Superior temporal gyrus (tissue), 1 donor: ENCODE data around the gene TAS2R60.
"Not testable (repeated sequence)": the region's sequence is repeated elsewhere in the genome, so short reads cannot be mapped to it uniquely, and the experiment has no call there.

Experiments used
- DNase-seq: peaks from one replicate; pipeline ENCODE4 v3.0.0-alpha.2; 2016; ENCODE audit errors: extremely low spot score

TAS2R60 gene, protein sequence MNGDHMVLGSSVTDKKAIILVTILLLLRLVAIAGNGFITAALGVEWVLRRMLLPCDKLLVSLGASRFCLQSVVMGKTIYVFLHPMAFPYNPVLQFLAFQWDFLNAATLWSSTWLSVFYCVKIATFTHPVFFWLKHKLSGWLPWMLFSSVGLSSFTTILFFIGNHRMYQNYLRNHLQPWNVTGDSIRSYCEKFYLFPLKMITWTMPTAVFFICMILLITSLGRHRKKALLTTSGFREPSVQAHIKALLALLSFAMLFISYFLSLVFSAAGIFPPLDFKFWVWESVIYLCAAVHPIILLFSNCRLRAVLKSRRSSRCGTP

DNA sequence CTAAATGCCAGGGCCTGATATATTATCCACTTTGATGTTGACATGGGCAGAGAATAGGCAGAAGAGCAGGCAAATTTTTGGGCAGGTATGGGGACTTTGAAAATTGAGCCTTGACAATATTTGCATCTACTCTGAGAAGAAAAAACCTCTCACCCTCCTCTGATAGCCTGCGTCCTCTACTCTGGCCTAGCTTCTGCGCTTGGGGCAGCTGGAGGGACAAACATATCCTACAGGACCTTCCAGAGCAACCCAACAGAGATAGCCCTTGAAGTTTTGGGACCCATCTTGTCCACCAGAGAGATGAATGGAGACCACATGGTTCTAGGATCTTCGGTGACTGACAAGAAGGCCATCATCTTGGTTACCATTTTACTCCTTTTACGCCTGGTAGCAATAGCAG, at the start of gene TAS2R60:
TSS of gene TAS2R60 (plus strand) at position 301 of the 400 bp plus-strand sequence. CDS start at position 301, 0 bp downstream.
- DNase-seq, result no peak

DNA sequence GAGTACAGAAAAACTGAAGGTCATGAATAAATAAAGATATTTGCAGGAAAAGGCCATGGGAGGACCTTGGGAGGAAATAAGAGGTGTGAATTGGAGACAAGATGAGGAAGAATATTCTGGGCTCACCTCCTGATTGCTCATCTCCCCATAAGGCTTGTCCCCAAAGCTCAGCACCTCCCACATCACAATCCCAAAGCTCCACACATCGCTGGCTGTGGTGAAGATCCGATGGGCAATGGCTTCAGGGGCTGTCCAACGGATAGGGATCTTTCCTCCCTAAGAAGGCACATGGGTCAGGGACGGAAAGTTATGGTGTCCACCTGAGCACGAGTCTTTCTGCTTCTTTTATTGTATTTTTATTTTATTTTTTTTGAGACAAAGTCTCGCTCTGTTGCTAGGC, 49.2 kb upstream of the TAS2R60 start:
- no peak for DNase-seq

DNA sequence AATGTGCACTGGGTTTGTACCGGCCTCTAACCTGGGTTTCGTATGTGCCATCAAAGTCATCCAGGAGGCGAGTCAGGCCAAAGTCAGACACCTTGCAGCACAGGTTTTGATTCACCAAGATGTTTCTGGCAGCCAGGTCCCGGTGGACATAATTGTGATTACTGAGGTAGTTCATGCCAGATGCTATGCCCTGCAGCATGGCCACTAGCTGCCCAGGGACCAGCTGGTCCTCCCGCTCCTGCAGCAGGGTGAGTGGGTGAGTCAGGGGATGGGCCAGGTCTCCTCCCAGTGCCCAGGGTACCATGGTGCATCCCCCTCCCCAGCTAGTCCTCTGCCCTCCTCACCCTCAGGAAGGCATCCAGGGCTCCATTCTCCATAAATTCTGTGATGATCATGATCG, 48.5 kb upstream of the TAS2R60 start:
- DNase-seq, result no peak

DNA sequence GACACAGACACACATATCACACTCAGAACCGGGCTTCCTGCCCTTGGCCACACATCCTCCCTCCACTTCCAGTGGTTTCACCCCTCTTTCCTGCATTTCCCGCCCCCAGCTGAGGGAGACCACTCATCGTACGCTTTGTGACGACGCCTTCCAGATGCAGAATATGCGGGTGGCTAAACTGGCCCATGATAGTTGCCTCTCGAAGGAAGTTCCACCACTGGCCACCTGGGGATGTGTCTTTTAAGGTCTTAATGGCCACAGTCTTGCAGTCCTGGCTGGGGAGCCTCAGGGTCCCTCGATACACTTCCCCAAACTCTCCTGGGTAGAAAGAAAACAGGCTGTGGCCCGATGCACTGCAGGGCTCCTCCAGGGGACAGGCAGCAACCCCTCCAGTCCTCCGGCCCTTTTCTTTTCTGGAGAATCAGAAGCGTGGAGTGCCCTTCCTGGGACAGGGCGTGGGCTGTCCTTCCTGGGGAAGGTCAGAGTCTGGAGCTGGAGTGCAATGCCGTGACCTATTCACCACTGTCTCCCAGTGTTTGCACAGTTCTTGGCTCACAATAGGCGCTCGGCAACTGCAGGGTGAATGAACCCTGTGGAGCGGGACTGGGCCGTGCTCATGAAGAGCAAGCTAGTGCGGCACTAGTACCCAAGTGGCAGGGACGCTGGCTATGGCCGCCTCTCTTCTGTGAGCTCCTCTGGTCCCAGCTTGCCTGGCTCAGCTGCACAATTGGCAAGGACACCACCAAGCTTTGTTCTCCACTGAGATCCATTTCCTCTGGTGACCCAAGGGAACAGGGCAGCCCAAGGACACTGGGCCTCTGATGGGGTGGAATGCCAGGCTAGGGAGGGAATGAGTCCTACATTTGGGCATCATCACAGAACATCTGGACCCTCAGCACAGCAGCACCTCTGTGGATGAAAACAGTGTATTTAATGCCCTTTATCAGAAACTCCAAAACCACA, 47.8 kb upstream of the TAS2R60 start:
- peak; percentile 48 for DNase-seq

DNA sequence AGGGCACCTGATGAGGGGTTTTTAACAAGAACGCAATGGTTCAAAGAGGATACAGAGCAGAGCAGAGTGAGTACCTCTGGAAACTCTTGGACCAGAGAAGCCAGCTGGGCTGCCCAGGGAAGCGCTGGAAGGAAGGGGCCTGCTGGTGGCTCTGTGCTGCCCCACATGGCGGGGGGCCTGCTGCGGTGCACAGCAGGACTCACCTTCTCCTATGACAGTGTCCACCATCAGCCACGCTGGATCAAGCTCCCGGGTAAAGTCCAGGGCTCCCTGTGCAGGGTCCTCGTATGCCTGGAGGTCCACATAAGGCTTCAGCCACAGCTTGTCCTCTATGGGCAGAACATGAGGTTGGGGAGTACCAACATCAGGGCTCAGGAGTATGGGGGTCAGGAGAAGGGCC, 47.1 kb upstream of the TAS2R60 start:
- DNase-seq, result no peak

DNA sequence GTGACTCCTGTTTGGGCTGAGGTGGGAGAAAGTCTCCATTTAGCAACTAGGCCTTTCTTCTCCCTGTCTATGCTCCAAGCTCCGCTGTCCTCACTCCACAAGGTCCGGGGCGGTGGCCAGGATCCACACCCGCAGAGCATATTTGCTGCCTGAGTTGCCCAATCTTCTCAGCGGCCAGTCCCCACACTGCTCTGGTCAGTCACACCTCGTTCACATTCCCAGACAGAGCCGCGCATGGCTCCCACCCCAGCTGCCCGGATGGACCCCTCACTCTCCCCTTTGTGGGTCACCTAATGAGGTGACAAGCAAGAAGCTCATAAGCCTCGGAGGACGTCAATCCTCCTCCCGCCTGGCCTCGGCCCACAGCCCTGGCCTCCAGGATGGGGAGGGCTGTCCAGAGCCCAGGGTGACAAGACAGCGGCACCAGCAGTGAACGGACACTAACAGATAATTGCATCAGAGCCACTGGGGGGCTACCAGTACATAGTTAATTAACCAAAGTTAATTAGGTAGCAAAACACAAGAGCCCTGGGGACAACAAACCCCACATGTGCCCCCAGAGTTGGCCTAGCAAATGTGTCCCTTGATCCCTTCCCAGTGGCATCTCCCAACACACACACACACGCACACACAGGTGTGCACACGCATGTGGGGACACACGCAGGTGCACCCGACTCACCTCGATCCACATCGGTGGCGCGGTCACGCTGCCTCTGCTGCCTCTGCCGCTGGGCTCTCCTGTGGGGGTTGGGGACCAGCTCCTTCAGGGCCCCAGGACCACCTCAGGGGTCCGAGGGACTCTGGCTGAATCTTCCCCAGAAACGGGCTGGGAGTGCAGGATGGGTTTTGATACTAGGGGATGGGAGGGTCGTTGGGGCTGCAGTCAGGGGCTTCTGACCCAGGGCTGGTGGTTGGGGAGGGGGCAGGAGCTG, 46.4 kb upstream of the TAS2R60 start:
- no peak for DNase-seq

DNA sequence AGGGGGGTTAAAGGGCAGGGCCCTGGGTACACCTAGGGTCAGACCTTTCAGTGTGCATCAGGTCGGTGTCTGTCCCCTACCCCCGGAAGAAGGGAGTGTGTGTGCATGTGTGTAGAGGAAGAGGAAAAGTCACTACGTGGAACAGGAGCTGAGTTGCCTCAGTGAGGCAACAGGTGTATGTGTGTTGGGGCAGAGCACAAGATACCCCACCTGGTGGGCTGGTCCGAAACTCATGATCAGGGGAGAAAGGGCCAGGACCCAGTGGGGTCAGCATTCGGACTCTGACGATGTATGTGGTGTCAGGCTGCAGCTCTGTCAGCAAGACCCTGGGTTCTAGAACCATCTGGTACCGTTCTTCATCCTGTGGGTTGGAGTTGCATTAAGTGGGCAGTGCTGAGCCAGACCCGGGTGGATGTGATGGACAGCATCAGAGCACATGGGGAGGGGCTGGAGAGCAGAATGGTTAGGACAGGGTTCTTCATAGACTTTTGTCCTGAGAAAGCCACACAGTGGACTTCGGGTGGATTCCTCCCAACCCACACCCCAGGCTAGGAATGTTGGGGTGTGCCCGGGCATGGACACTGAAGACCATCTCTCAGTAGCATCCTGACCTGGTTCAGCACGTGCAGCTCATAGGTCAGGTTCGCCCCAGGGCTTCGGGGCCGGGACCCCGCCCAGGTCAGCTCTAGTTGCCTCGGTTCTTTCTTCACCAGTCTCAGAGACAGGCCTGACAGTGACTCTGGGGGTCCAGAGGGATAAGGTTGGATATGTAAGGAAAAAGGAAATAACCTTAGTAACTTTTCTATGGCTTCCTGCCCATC, 45.3 kb upstream of the TAS2R60 start:
- DNase-seq, result no peak

DNA sequence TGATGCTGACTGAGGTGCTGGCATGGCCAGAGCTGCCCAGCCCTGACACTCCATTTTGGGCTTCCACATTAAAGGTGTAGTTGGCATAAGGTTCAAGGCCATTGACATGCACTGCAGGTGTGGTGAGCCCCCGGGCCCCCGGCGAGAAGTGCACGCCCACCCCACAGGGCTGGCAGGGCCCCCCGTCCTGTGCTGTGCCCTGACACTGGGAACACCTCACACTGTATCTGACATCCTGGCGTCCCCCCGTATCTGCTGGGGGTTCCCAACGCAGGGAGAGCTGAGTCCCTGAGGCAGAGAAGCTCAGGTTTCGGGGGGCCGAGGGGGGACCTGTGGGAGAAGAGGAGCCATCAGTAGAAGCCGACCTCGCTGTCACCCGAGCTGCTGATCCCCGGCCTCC, 44.6 kb upstream of the TAS2R60 start:
- DNase-seq, result no peak

DNA sequence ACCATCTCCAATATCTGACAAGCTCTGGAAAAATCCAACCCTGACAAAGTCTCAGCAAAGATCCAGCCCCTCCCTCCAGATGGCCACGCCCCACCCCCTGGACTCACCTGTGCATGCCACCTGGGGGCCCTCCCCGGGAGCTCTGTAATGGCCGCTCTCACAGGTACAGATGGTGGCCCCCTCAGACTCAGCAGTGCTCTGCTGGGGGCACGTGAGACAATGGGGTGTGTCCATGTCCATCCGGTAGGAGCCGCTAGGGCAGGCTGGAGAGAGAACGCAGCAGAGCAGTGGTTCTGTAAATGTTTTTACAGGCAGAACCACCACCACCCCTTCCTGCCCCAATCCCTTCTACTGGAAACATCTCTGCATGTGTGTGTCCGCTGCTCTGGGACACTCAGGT, 44.1 kb upstream of the TAS2R60 start:
- no peak for DNase-seq

DNA sequence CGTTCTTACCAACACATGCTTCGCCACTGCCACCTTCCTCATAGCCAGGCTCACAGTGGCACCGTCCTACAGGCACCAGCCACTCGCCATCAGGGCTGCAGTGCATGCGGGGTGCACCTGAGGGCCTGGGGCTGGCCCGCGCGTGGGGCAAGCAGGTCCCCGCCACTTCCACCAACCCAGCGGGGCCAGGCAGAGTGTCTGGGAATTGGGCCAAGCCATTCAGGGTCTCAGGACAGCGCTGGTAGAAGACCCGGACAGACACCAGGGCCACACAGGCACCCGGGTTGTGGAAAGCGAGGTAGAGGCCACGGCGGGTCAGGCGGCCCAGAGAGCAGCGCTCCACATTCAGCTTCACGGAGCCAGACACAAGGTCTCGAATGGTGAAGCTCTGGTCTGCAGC, 43.6 kb upstream of the TAS2R60 start:
- DNase-seq, result no peak

DNA sequence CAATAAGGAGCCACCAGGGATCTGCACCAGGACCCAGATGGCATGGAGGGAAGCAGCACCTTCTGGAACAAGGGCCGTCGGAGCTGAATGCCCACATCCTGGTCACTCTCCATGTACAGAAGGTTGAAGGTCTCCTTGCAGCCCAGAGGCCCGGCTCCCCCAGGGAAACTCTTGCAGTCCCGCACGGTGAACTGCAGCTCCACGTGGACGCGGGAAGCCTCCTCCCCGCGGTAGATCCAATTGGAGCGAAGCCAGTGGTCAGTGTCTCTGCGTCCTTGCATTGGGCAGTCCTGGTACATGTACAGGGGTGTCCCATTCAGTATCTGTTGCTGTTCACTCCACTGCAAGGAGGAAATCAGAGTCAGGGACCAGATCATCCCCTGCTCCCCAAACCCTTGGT, 42.0 kb upstream of the TAS2R60 start:
- no peak for DNase-seq

DNA sequence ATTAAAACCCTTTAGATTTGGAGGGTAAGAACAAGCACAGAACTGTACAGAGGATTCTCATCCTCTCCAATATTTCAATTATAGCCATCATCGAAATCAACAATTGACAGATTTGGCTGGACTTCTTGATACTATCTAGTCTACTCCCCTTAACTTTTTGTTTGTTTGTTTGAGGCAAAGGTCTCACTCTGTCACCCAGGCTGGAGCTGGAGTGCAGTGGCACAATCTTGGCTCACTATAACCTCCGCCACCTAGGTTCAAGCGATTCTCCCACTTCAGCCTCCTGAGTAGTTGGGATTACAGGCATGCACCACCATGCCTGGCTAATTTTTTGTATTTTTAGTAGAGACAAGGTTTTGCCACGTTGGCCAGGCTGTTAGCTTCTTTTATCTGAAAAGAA, 41.0 kb upstream of the TAS2R60 start:
- not testable (repeated sequence) for DNase-seq

DNA sequence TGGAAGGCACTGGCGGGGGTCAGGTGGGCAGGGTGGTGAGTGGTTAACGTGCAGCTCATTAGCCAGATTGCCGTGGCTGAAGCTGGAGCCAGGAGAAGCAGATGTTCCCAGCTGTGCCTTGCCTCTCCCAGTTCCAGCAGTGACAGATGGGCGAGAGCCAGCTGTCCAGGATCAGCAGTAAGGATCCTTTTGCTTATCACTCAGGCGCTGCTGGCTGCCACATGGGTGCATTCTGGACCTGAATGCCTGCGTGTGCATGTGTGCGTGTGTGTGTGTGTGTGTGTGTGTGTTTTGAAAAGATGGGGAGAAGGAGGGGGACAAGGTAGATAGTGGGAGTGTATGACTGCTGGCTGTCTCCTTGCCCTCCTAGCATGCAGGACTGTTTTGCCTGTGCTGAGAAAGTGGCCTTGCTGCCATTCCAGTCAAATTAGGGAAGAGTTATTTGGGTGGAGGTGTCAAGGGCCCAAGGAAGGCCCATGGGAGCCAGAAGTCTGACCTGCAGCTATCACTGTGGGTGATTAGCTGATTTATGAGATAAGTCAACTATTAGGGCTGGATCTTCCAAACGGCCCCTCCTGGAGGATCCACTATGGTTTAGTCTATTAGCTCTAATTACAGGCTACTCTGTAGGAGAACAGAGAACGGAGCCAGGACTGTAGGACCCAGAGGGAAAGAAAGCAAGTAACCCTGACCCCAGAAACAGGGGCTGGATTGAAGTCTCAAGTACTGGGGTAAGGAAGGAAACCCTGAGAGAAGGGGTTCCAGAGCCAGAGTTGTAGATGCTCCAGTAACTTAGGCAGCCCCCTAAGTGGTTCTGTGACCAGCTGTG, 37.9 kb upstream of the TAS2R60 start:
- no peak for DNase-seq

DNA sequence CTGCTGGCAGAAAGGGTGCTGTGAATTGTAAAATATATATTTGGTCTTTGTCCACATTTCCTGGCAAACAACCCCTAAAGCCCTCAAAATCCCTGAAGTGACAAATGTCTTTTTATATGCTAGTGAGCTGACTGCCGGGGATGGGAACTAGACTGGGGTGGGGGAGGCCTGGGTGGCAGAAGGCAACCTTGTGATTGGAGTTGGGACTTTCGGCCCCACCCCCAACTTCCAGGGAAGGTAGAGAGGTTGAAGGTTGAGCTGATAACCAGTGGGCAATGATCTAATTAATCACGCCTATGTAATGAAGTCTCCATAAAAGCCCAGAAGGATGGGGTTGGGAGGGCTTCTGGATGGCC, 37.3 kb upstream of the TAS2R60 start:
- no peak for DNase-seq

DNA sequence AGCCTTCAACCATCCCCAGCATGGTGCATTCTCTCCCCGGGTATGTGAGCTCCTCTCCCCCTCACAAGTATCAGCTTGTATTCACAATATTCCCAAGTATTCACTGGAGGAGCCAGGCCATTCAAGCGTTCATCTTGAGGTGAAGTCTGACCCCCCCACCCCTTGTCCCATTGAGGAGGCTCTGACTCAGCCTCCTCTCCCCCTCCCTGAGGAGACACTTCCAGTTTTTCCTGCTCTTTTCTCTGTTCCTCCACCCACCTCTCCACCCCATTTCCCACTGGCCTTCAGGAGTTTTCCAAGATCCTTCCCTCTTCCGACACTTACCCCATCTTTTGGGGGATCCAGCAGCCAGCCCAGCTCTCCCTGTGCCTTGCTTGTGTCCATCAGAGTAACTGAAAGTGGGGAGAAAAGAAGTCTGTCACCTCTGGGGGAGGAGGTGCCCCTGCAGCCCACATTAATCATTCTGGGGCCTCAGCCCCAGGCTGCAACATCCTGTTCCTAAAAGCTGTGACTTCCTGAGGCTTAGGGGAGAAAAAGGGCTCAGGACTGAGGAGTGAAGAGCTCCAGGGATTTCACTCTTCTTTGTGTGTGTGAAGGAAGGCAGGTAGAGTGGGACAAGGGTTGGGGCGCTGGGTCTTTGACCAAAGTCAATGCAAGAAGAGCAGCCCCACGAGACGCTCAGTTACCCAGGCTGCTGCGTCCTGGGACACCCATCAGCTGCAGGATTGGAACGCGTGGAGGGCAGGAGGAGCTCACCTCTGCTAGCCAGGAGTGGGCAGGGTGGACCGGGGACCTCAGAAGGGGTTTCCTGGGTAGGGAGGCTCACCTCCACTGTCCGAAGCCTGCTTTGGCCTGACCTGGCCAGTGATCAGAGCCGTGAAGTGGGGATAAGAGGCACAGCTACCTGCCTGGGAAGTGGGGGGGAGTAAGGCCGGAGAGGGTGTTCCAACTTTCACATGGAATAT, 35.7 kb upstream of the TAS2R60 start:
- no peak for DNase-seq

DNA sequence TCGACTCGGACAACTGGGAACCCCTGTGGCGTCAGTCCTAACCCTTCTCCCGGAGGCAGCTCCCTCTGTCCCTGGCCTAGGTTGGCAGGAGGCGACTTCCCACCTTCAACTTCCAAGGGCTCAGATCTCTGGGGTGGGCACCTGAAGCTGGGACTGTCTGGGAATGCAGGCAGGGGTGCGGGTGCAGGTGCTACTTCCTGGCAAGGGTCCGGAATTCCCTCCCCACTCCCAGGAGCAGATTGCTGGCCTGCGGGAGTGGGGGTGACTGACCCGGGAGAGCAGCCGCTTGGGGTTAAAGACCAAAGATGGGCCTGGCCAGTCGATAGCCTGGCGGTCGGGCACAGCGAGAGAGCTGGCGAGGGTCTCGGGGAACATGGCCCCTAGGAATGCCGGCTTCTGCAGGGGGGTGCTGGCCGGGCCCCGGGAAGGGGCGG, 35.0 kb upstream of the TAS2R60 start:
- no peak for DNase-seq

DNA sequence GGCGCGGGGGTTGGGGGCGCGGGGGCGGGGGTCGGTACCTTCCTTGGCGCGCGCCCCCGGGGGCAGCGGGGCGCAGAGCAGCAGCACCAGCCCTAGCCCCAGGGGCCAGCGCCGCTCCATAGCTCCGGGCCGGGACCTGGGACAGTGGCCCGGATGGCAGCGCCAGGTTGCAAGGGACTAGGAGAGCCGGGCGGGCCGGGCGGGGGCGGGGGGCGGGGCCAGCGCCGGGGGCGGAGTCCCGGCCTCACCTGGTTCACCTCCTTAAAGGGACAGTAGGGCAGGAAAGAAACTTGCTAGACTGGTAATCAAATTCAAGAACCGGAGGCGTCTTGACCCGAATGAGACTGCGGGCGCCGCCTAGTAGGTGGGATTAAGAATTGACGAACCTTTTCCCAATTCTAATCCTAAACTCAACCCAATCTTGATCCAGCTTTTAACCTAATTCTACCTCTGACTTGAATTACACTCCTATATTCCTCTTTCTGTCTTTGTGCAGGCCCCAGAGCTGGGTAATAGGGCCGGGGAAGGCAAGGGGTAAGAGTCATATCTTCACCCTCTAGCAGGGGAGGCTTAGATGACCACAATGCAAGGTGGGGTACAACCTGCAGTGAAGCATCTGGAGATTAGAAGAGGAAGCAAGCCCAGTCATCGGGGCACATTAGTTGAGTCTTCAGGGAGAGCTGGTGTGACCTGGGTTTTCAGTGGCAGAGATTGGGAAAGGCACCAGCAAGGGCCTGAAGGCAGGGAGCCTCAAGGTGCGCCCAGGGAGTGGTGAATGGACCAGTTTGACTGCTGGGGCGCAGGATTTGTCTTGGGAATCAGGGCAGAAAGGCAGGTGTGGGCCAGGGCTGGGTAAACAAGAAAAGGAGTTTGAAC, 34.3 kb upstream of the TAS2R60 start, which contains the start of gene EPHA1:
TSS of gene EPHA1 (minus strand) at position 171 of the 876 bp plus-strand sequence. CDS start at position 120, 51 bp downstream.
- DNase-seq, result no peak

DNA sequence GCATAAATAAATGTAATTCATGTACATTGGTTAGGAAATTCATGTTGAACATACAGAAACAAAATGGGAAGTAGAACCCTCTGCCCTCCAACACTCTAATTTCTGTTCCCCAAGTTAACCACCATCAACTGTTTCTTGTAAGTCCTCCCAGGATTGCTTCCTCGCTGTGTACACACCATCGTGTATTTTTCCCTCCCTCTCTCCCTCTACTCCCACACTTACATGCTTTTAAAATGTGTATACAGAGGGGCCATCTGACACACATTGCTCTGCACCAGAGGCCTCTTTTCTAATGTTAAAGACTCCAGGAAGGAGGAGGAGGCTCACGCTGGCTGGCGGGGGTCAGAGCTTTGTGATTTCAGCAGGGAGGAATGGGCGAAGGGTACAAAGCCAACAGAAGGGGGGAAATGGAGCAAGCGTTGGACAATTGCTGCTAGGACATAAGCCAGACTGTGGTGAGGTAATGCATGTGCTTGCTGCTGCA, 32.7 kb upstream of the TAS2R60 start:
- DNase-seq, result no peak
